Measurements from ENCODE around the gene RNGTT.
A peak's percentile ranks its signal among the peaks of the same experiment; 100 is the strongest.

Gene RNGTT

DNA sequence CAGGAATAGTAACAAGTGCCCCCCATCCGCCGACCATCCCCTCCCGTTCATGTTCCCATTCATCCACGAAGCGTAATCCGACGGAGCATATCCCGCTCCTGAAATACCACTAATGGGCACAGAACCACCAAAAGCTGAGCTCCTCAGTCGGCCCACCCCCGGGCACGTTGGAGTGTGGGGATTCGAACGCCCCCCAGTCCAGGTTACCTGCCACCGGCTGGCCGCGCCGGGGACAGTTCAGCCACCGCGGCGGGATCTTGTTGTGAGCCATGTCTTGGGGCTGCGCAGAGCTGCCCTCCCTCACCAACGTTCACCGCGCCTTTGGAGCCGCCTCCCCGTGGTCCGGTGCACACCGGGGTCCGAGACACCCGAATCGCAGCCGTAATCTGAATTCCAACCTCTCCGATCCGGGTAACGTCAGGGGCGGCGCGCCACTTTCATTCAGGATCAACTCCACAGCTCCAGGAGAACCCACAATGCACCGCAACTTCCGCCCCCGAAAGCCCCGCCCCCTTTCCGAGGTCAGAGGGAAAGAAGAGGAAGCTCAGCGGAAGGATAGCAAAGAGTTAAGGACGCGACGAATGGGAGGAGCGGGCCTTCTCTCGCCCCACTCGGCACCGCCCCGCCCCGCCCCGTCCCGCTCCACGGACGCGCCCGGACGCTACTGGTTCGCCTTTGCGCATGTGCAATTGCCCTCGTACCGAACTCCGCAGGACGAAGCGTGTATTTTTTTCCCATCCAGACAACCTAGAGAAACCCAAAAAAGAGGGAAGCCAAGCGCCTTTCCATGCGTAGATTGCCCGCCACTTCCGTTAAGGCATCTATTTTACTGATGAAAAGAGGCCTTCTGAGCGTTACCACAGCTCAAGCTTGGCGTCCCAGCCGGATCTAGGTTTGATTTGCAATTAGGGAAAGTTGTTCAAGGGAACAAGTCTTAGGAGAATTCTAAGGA, at the start of gene RNGTT:
TSS of gene RNGTT (minus strand) at position 480 of the 952 bp plus-strand sequence. CDS start at position 271, 209 bp downstream.
- DNase-seq (ENCODE audit: low read depth): peak; percentile 99
- TF ChIP-seq MYC (IDR thresholded peaks at IDR 0.05; ENCODE audit: low read depth, low read length) (0 out of 2 replicates have a peak, but pooled peaks have one; percentile 36), POLR2A (IDR thresholded peaks at IDR 0.05; ENCODE audit: extremely low read depth, insufficient read length) (peak; percentile 72)
- TF ChIP-seq, protein P1, sequence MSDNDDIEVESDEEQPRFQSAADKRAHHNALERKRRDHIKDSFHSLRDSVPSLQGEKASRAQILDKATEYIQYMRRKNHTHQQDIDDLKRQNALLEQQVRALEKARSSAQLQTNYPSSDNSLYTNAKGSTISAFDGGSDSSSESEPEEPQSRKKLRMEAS (IDR thresholded peaks at IDR 0.05; ENCODE audit: low read depth, low read length): no peak
- TF ChIP-seq, protein P2, sequence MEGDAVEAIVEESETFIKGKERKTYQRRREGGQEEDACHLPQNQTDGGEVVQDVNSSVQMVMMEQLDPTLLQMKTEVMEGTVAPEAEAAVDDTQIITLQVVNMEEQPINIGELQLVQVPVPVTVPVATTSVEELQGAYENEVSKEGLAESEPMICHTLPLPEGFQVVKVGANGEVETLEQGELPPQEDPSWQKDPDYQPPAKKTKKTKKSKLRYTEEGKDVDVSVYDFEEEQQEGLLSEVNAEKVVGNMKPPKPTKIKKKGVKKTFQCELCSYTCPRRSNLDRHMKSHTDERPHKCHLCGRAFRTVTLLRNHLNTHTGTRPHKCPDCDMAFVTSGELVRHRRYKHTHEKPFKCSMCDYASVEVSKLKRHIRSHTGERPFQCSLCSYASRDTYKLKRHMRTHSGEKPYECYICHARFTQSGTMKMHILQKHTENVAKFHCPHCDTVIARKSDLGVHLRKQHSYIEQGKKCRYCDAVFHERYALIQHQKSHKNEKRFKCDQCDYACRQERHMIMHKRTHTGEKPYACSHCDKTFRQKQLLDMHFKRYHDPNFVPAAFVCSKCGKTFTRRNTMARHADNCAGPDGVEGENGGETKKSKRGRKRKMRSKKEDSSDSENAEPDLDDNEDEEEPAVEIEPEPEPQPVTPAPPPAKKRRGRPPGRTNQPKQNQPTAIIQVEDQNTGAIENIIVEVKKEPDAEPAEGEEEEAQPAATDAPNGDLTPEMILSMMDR (IDR thresholded peaks at IDR 0.05; ENCODE audit: low read depth, low read length): no peak
- H3K4me3 ChIP-seq (ENCODE audit: low read depth, low read length): peak within 1 kb of the TSS; percentile 100

DNA sequence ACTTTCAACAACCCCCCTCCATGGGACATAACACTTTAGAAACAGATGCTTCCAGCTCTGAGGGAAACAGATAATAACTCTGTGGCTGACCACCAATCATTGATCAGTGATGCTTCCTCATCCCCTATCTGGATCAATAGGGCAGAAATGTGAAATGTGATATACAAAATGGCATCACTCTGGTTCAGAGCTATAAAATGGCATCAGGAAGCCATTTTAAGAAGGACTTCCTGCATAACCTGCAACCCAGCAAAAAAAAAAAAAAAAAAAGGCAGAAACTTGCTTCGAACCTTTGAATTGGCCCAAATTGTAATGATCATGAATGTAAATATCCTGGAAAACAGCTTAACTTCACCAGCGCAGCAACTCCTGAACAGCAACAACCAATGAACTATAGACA, 48.0 kb upstream of the RNGTT start:
- no peak for DNase-seq (ENCODE audit: low read depth)
- TF ChIP-seq MYC (IDR thresholded peaks at IDR 0.05; ENCODE audit: low read depth, low read length) (no peak), POLR2A (IDR thresholded peaks at IDR 0.05; ENCODE audit: extremely low read depth, insufficient read length) (no peak)
- TF ChIP-seq, protein P1 (IDR thresholded peaks at IDR 0.05; ENCODE audit: low read depth, low read length): no peak
- TF ChIP-seq, protein P2 (IDR thresholded peaks at IDR 0.05; ENCODE audit: low read depth, low read length): no peak
- no peak overlapping the region for H3K4me3 ChIP-seq (ENCODE audit: low read depth, low read length)

DNA sequence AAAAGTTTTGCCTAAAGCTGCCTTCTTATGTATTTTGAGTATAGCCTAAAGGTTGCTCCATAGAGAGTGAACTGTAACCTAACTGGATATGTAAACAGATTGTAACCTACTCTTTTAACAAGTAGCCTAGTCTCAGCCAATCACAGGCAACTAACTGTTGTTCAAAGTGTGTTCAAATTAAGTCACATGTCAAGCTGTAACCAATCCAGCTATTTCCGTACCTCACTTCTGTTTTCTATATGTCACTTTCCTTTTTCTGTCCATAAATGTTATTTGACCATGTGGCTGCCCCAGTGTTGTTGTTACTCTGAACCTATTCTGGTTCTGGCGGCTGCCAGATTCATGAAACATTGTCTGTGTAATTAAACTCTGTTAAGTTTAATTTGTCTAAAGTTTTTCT, 47.4 kb upstream of the RNGTT start:
- TF ChIP-seq, protein P2 (IDR thresholded peaks at IDR 0.05; ENCODE audit: low read depth, low read length): no peak
- TF ChIP-seq, protein P1 (IDR thresholded peaks at IDR 0.05; ENCODE audit: low read depth, low read length): 0 out of 2 replicates have a peak, but pooled peaks have one; percentile 7
- H3K4me3 ChIP-seq (ENCODE audit: low read depth, low read length): no peak overlapping the region
- DNase-seq (ENCODE audit: low read depth): no peak

DNA sequence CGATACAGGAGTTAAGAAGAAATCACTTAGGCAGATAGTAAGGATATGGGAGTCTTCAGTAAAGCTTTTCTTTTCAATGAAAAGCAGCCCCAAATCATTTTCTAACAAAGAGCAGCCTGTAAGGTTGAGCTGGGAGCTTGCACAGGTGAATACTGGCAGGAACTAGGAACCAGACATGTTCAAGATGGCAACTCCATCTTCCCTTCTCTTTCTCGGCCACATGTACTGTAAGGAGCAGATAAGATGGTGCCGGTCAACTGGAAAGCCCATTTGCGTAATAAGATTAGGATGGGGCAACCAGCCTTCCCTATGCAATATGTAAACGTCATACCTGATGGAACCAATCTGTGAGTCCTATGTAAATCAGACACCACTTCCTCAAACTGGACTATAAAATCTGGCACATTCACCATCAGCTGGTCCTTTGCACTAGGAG, 46.2 kb upstream of the RNGTT start:
- H3K4me3 ChIP-seq (ENCODE audit: low read depth, low read length): no peak overlapping the region
- 0 out of 2 replicates have a peak, but pooled peaks have one; percentile 46 for TF ChIP-seq MYC (IDR thresholded peaks at IDR 0.05; ENCODE audit: low read depth, low read length)
- TF ChIP-seq, protein P2 (IDR thresholded peaks at IDR 0.05; ENCODE audit: low read depth, low read length): no peak
- DNase-seq (ENCODE audit: low read depth): peak; percentile 67

GRCh38 chr6:89008815-89009374, 45.5 kb upstream of the RNGTT start:
- no peak for TF ChIP-seq POLR2A (IDR thresholded peaks at IDR 0.05; ENCODE audit: extremely low read depth, insufficient read length)
- no peak for TF ChIP-seq MYC (IDR thresholded peaks at IDR 0.05; ENCODE audit: low read depth, low read length)
- TF ChIP-seq, protein P2 (IDR thresholded peaks at IDR 0.05; ENCODE audit: low read depth, low read length): no peak
- TF ChIP-seq, protein P1 (IDR thresholded peaks at IDR 0.05; ENCODE audit: low read depth, low read length): no peak
- H3K4me3 ChIP-seq (ENCODE audit: low read depth, low read length): no peak overlapping the region
- DNase-seq (ENCODE audit: low read depth): no peak

All from NB4 (cell line).